ENCODE data around the gene C1orf210. TPM values are rescaled to one million over a fixed set of nuclear protein-coding genes. Genes with fewer than 3 reads are reported as not detected.

C1orf210 gene
- total and polyA plus RNA-seq, 2 donors (not counting 1 experiment from before 2014, with no cell fraction given), result not detected

DNA sequence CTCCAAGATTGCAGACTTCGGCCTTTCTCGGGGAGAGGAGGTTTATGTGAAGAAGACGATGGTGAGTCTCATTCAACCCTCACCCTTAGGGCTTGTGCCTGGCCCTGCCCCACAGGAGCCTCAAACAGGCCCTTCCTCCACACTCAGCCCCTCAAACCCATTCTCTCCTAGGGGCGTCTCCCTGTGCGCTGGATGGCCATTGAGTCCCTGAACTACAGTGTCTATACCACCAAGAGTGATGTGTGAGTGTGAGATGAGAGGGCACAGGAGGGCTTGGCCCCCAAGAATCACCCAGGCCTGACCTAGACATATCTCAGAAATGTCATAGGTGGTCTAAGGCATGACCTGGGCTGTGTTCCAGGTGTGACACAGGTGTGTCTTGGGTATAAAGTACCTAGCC is 33.9 kb upstream of the C1orf210 start:
- Histone ChIP-seq H3K79me2 (ENCODE audit: control insufficient read depth, insufficient read depth, low read length) (no peaks in the 10 kb centered on the region), H3K9me3 (ENCODE audit: control extremely low read depth in 1 of 3, control insufficient read depth in 2 of 3, insufficient read depth in 1 of 3, low read length in 2 of 3) (no peaks in the 10 kb centered on the region), H4K20me1 (ENCODE audit: control insufficient read depth, insufficient read depth, low read length, poor library complexity, severe bottlenecking) (no peaks in the 10 kb centered on the region), H2AFZ (ENCODE audit: insufficient read depth, low read depth, low read length, poor library complexity, severe bottlenecking) (no peak overlapping the region), H3K9ac (ENCODE audit: low read length) (no peak overlapping the region), H3K4me1 (ENCODE audit: control insufficient read depth in 2 of 2, insufficient read depth in 2 of 2, low read length in 2 of 2) (no peaks in the 10 kb centered on the region), H3K4me2 (replicated peaks; ENCODE audit: low read depth, low read length, poor library complexity, severe bottlenecking) (no peak overlapping the region), H3K27me3 (replicated peaks in 1 of 4; ENCODE audit: control extremely low read depth in 1 of 4, control insufficient read depth in 3 of 4, insufficient read depth in 4 of 4, low read length in 3 of 4) (no peaks in the 10 kb centered on the region), H3K4me3 (ENCODE audit: control extremely low read depth in 1 of 5, extremely low read depth in 1 of 5, insufficient read depth in 1 of 5, low read depth in 2 of 5, low read length in 4 of 5) (no peak overlapping the region), H3K36me3 (replicated peaks in 1 of 2; ENCODE audit: control extremely low read depth in 1 of 2, control insufficient read depth in 1 of 2, extremely low read depth in 1 of 2, insufficient read depth in 2 of 2, low read length in 1 of 2) (no peaks in the 10 kb centered on the region), H3K27ac (ENCODE audit: low read length in 2 of 2) (no peak overlapping the region)
- TF ChIP-seq, protein P1, sequence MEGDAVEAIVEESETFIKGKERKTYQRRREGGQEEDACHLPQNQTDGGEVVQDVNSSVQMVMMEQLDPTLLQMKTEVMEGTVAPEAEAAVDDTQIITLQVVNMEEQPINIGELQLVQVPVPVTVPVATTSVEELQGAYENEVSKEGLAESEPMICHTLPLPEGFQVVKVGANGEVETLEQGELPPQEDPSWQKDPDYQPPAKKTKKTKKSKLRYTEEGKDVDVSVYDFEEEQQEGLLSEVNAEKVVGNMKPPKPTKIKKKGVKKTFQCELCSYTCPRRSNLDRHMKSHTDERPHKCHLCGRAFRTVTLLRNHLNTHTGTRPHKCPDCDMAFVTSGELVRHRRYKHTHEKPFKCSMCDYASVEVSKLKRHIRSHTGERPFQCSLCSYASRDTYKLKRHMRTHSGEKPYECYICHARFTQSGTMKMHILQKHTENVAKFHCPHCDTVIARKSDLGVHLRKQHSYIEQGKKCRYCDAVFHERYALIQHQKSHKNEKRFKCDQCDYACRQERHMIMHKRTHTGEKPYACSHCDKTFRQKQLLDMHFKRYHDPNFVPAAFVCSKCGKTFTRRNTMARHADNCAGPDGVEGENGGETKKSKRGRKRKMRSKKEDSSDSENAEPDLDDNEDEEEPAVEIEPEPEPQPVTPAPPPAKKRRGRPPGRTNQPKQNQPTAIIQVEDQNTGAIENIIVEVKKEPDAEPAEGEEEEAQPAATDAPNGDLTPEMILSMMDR (IDR thresholded peaks at IDR 0.05), result no peak
- TF ChIP-seq EZH2 (IDR thresholded peaks at IDR 0.05; ENCODE audit: borderline replicate concordance, insufficient read depth, low read depth, low read length, poor library complexity, severe bottlenecking), result no peak
- CTCF ChIA-PET, result no interaction called here
- intact Hi-C loops (cut with micrococcal nuclease), result no loop called here
- POLR2A ChIA-PET, result no interaction called here
- Mint-ChIP-seq H3K27me3 (no peaks in the 10 kb centered on the region), H3K4me1 (no peaks in the 10 kb centered on the region), H3K9me3 (ENCODE audit: insufficient read depth) (no peaks in the 10 kb centered on the region), H3K4me3 (no peak overlapping the region), H3K27ac (no peak overlapping the region)
- no peak for ATAC-seq (ENCODE audit: low read depth)
- WGBS (ENCODE audit: insufficient coverage), result no CpG with 5 or more reads among the region's 5 CpGs
- no peak for DNase-seq

DNA sequence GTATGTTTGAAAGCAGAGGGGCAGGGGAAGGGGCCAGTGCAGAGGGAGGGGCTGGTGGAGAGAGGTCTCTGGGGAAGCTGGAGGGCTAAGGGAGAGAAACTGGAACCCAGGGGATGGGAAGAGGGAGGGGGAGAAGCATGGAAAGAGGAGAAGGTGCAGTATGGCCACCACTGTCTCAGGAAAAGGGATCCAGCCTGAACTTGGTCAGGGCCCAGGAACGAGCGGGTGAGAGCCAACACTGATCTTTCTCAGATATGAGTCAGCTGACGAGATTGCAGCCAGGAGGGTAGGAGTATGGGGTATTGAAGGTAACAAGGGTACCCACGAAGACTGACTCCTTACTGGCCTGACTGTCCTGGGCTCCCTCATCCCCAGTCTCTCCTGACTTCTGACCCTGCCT is 33.5 kb upstream of the C1orf210 start:
- ATAC-seq (ENCODE audit: low read depth), result no peak
- no peaks in the 10 kb centered on the region for H3K4me1 ChIP-seq (ENCODE audit: control insufficient read depth in 2 of 2, insufficient read depth in 2 of 2, low read length in 2 of 2)
- Mint-ChIP-seq H3K27ac (no peak overlapping the region), H3K4me3 (no peak overlapping the region), H3K27me3 (no peaks in the 10 kb centered on the region), H3K4me1 (no peaks in the 10 kb centered on the region), H3K9me3 (ENCODE audit: insufficient read depth) (no peaks in the 10 kb centered on the region)
- POLR2A ChIA-PET, result no interaction called here
- no peaks in the 10 kb centered on the region for H3K27me3 ChIP-seq (replicated peaks in 1 of 4; ENCODE audit: control extremely low read depth in 1 of 4, control insufficient read depth in 3 of 4, insufficient read depth in 4 of 4, low read length in 3 of 4)
- H2AFZ ChIP-seq (ENCODE audit: insufficient read depth, low read depth, low read length, poor library complexity, severe bottlenecking), result no peak overlapping the region
- no peaks in the 10 kb centered on the region for H4K20me1 ChIP-seq (ENCODE audit: control insufficient read depth, insufficient read depth, low read length, poor library complexity, severe bottlenecking)
- H3K27ac ChIP-seq (ENCODE audit: low read length in 2 of 2), result no peak overlapping the region
- CTCF ChIA-PET, result no interaction called here
- H3K36me3 ChIP-seq (replicated peaks in 1 of 2; ENCODE audit: control extremely low read depth in 1 of 2, control insufficient read depth in 1 of 2, extremely low read depth in 1 of 2, insufficient read depth in 2 of 2, low read length in 1 of 2), result no peaks in the 10 kb centered on the region
- H3K4me2 ChIP-seq (replicated peaks; ENCODE audit: low read depth, low read length, poor library complexity, severe bottlenecking), result no peak overlapping the region
- no peaks in the 10 kb centered on the region for H3K79me2 ChIP-seq (ENCODE audit: control insufficient read depth, insufficient read depth, low read length)
- TF ChIP-seq, protein P1 (IDR thresholded peaks at IDR 0.05), result no peak
- no peak for TF ChIP-seq EZH2 (IDR thresholded peaks at IDR 0.05; ENCODE audit: borderline replicate concordance, insufficient read depth, low read depth, low read length, poor library complexity, severe bottlenecking)
- 79% methylated on average over 3 of the region's 4 CpGs for WGBS (ENCODE audit: insufficient coverage)
- intact Hi-C loops (cut with micrococcal nuclease), result no loop called here
- no peaks in the 10 kb centered on the region for H3K9me3 ChIP-seq (ENCODE audit: control extremely low read depth in 1 of 3, control insufficient read depth in 2 of 3, insufficient read depth in 1 of 3, low read length in 2 of 3)
- DNase-seq, result no peak
- no peak overlapping the region for H3K4me3 ChIP-seq (ENCODE audit: control extremely low read depth in 1 of 5, extremely low read depth in 1 of 5, insufficient read depth in 1 of 5, low read depth in 2 of 5, low read length in 4 of 5)
- H3K9ac ChIP-seq (ENCODE audit: low read length), result no peak overlapping the region
